GM12873 (cell line): ENCODE results near the gene BCKDK.

ENCODE experiments used
- TF ChIP-seq, protein P1 (sequence below): IDR thresholded peaks from 2 replicates; pipeline ENCODE4 v1.5.1; 2012; ENCODE audit warnings: low read depth, mild to moderate bottlenecking, moderate library complexity, low read length, control low read depth; ENCODE audit not compliant: insufficient read depth; ENCODE audit errors: missing control alignments

The BCKDK gene

DNA sequence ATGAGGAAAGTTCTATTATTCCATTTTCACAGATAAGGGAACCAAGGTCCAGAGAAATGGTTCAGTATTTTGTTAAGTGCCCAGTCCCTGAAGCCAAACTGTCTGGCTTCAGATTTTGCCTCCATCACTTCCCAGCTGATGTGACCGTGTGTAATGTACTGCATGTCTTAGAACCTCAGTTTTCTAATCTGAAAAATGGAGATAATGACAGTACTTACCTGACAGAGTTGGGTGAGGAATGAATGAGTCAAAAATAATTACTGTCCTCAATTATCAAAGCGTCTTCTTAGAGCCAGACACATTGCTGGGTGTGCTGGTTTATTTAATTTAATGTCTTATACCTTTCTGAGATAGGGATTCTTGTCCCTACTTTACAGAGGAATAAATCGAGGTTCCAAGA lies 40.8 kb upstream of the BCKDK start:
- TF ChIP-seq, protein P1, sequence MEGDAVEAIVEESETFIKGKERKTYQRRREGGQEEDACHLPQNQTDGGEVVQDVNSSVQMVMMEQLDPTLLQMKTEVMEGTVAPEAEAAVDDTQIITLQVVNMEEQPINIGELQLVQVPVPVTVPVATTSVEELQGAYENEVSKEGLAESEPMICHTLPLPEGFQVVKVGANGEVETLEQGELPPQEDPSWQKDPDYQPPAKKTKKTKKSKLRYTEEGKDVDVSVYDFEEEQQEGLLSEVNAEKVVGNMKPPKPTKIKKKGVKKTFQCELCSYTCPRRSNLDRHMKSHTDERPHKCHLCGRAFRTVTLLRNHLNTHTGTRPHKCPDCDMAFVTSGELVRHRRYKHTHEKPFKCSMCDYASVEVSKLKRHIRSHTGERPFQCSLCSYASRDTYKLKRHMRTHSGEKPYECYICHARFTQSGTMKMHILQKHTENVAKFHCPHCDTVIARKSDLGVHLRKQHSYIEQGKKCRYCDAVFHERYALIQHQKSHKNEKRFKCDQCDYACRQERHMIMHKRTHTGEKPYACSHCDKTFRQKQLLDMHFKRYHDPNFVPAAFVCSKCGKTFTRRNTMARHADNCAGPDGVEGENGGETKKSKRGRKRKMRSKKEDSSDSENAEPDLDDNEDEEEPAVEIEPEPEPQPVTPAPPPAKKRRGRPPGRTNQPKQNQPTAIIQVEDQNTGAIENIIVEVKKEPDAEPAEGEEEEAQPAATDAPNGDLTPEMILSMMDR: no peak

DNA sequence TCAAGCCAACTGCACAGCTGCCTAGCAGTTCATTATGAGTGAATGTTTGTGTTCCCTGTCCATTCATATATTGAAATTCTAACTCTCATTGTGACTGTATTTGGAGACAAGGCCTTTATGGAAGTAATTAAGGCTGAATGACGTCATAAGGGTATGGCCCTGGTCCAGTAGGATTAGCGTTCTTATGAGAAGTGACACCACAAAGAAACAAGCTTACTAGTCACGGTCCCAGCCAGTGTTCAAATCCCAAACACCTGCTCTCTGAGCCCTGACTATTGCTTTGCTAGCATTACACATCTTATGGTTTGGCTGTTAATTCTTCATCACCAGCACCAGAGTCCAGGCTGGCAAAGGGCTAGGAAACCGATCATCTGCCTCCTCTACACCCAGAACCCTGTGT lies 36.3 kb upstream of the BCKDK start:
- TF ChIP-seq, protein P1: no peak

DNA sequence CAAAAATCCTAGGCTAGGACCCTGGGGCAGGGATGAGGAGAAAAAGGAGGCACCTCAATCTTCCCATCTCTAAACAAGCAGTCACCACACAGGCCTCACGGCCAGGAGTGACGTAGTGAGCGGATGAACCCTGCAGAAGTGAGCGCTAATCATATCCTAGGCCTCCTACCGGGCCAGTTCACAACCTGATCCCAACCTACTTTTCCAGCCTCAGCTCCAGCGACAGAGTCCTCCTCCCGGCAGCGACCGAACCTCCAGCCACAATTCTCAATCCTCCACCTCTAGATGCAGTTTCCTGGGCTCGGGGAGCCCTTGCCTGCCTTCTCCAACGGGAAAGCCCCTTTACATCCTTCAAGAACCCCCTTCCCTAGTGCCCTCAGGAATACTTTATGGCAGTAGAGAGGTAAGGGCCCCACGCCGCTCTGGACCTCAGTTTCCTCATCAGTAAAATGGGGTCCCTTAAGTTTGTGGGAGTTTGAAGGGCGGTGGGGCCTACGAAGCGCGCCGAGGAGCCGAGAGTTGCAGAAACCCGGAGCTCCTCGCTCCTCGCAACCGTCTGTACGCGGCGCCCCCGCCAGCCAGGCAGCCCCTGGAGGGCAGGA lies 35.5 kb upstream of the BCKDK start:
- TF ChIP-seq, protein P1: no peak

DNA sequence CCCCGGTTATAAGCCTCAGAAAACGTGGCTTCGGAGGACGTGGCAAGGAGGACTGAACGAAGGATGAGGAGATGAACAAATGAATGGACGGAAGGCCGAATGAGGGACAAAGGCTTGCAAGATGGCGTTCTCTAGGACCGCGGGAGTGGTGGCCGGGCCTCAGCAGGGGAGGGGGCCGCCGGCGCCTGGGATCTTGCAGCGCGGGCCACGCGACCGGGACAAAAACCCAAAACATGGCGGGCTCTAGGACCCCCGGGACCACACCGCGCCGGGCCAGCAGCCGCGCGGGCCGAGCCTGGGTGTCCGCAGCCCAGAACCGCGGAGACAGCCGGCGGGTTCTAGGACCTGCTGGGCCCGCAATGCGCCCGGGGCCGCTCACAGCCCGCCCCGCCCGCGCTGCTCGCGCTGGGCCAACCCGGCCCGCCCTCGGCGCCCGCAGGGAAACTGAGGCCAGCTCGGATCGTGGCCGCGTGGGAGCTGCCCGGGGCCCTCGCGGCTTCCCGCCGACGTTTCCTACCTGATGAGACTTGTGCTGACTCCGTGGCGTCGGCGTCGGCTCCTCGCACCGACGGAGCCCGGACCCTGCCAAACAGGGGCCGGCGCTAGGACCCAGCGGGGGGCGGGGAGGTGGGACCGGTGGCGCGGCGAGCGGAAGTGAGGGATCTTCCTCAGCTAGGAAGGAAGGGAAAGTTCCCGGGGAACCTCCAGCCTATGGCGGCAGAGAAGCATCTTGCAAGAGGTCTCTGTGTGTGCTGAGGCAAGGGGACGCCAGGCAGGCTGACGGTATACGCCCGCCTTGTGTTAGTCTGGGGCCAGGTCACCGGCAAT lies 34.8 kb upstream of the BCKDK start:
- TF ChIP-seq, protein P1: no peak

DNA sequence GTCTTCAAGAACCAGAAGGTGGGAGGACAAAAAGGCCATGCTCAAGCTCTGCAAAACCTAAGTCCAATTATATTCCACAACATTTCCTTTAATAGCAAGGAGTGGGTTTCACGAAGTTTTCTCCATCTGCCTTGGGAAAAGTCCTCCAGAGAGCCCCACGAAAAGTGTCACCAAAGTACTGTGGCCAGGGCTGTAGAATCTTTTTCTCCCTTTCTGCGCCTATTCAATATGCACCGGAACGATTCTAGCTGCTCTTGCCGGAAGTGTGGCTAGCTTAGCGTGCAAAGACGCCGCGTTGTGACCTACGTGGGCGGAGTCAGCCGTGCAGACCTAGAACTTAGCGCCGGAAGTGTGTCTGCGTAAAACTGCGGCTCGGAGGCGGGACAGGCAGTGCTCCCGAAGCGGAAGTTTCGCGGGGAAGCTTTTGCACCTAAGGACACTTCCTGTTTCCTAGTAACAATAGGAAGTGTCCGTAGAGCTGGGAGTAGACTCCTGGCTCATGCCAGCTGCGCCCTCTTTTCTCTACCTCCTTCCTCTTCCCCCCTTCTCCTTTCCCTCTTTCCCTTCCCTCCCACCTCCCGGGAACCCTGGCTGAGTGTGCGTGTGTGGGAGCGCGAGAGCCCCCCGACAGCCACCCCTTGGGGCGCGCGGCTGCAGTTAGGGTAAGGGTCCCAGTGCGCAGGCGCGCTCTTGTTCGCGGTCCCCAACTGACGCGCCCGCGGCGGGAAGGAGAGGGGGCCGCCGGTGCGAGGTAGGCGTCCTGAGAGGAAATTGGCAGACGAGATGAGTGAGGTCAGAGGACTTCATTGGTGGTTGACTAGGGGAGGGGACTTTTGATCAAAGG lies 34.0 kb upstream of the BCKDK start, which contains the start of the genes ZNF646 and ZNF668:
TSS of gene ZNF646 (plus strand) at position 453 of the 844 bp plus-strand sequence. CDS start 1,903 bp downstream, outside the sequence.
TSS of gene ZNF668 (minus strand) at position 271 of the 844 bp plus-strand sequence. CDS start 9,781 bp downstream, outside the sequence.
- TF ChIP-seq, protein P1: no peak

DNA sequence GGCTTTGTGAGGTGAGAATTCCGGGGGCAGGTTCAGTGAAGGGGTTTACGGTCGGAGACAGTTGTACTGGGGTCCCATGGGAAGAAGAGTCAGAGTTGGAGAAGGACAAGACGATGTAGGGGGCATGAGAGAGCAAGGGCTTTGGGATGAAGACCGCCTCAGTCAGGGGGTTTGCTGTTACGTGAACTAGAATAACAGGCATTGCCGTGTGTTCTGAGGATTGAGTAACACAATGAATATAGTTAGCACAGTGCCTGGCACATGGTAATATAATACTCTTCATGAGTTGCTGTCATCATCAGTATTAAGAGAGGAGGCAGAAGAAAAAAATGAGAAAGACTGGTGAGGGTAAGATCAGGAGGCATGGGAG lies 33.4 kb upstream of the BCKDK start:
- TF ChIP-seq, protein P1: no peak

DNA sequence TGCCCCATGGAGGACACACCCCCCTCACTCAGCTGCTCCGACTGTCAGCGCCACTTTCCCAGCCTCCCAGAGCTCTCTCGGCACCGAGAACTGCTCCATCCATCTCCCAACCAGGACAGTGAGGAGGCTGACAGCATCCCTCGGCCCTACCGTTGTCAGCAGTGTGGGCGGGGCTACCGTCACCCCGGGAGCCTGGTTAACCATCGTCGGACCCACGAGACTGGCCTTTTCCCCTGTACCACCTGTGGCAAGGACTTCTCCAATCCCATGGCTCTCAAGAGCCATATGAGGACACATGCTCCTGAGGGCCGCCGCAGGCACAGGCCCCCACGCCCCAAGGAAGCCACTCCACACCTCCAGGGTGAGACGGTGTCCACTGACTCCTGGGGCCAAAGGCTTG lies 31.9 kb upstream of the BCKDK start:
- TF ChIP-seq, protein P1: no peak
